NCI-H2227 treated with DMSO at 0.1 percent for 48 hours (cell line): ENCODE data around the gene NGB.
A peak's percentile ranks its signal among the peaks of the same experiment; 100 is the strongest.
"Not testable (repeated sequence)": the region's sequence is repeated elsewhere in the genome, so short reads cannot be mapped to it uniquely, and the experiment has no call there.

Experiments
- DNase-seq: peaks from one replicate; lab custom pipeline; 2025; lab: John Stamatoyannopoulos, UW

Gene NGB

GRCh38 chr14:77296155-77296554, 25.1 kb upstream of the NGB start:
- peak; percentile 18 for DNase-seq

- no peak for DNase-seq
Measured at GRCh38 chr14:77290705-77291104, 19.7 kb upstream of the NGB start.

GRCh38 chr14:77286576-77286975, 15.6 kb upstream of the NGB start:
- no peak for DNase-seq

GRCh38 chr14:77284466-77284865, 13.5 kb upstream of the NGB start:
- no peak for DNase-seq

- no peak for DNase-seq
Measured at GRCh38 chr14:77284066-77284465, 13.1 kb upstream of the NGB start.

- DNase-seq = no peak
Measured at GRCh38 chr14:77281852-77282410, 10.9 kb upstream of the NGB start.

- not testable (repeated sequence) for DNase-seq
Measured at GRCh38 chr14:77280921-77281320, 9.9 kb upstream of the NGB start.

GRCh38 chr14:77279719-77280118, 8.7 kb upstream of the NGB start:
- no peak for DNase-seq

GRCh38 chr14:77278461-77279230, 7.6 kb upstream of the NGB start:
- no peak for DNase-seq

- no peak for DNase-seq
Measured at GRCh38 chr14:77276959-77277358, 6.0 kb upstream of the NGB start.

GRCh38 chr14:77276295-77276935, 5.4 kb upstream of the NGB start:
- DNase-seq = no peak

GRCh38 chr14:77275601-77276017, 4.6 kb upstream of the NGB start:
- DNase-seq = peak; percentile 23

GRCh38 chr14:77275041-77275580, 4.1 kb upstream of the NGB start:
- DNase-seq = no peak

GRCh38 chr14:77273796-77274195, 2.8 kb upstream of the NGB start:
- DNase-seq = no peak

GRCh38 chr14:77272261-77272660, 1.3 kb upstream of the NGB start:
- no peak for DNase-seq

- DNase-seq = no peak
Measured at GRCh38 chr14:77270361-77271112, 469 bp downstream of the NGB start.

- DNase-seq = no peak
Measured at GRCh38 chr14:77268989-77269600, 1.9 kb downstream of the NGB start.

GRCh38 chr14:77267937-77268699, 2.9 kb downstream of the NGB start:
- no peak for DNase-seq

- no peak for DNase-seq
Measured at GRCh38 chr14:77266336-77266735, 4.7 kb downstream of the NGB start.

- no peak for DNase-seq
Measured at GRCh38 chr14:77265561-77266335, 5.3 kb downstream of the NGB start.

GRCh38 chr14:77265187-77265515, 5.9 kb downstream of the NGB start:
- no peak for DNase-seq
